IMR-90 (cell line): Measurements from ENCODE around the gene ARMS2. TPM values are rescaled to one million over a fixed set of nuclear protein-coding genes. Genes with fewer than 3 reads are reported as not detected.

ENCODE experiments used
- ATAC-seq: fragments of 200-7000 bp; cut with Tn5 transposase; 2 replicates; pipeline ENCODE4 v1.9.1; 2020; ENCODE audit warnings: low read depth, mild to moderate bottlenecking, moderate library complexity
- BruUV-seq: library from RNA; stranded (reverse); fragments of 400-500 nt; replicated peaks from 2 replicates; lab custom pipeline; 2021; lab: Mats Ljungman, UMichigan
- CTCF ChIA-PET: fragments of 300-600 bp; formaldehyde crosslinking; extraction: SDS; loops from one replicate; lab custom pipeline; 2021; ENCODE audit warnings: antibody characterized with exemption; lab: Yijun Ruan, JAX
- POLR2A ChIA-PET: fragments of 300-600 bp; sonication (Branson Sonifier 250); formaldehyde crosslinking; loops from one replicate; lab custom pipeline; 2022; ENCODE audit warnings: antibody characterized with exemption; ENCODE audit not compliant: unreplicated experiment; lab: Charles Lee
- DNase-seq: peaks from one replicate; pipeline ENCODE4 v3.0.0; 2013
- H2AFZ ChIP-seq: replicated peaks from 2 replicates; pipeline ENCODE3; 2013; ENCODE audit warnings: low read length, mild to moderate bottlenecking; ENCODE audit not compliant: poor library complexity
- H2AK5ac ChIP-seq: 2 replicates; pipeline ENCODE4 v1.6.1; 2013; ENCODE audit warnings: low read depth, low read length, inconsistent platforms
- H2AK9ac ChIP-seq: replicated peaks from 2 replicates; pipeline ENCODE3; 2013; ENCODE audit warnings: mild to moderate bottlenecking, low read depth, low read length, moderate library complexity; ENCODE audit not compliant: poor library complexity
- H2BK120ac ChIP-seq: 2 replicates; pipeline ENCODE4 v1.6.1; 2013; ENCODE audit warnings: low read depth, low read length, inconsistent platforms
- H2BK15ac ChIP-seq: 3 replicates; pipeline ENCODE4 v1.6.1; 2013; ENCODE audit warnings: low read depth, low read length, inconsistent platforms
- H2BK20ac ChIP-seq: 2 replicates; pipeline ENCODE4 v1.6.1; 2013; ENCODE audit warnings: low read depth, mild to moderate bottlenecking, inconsistent platforms, low read length, moderate library complexity
- H2BK5ac ChIP-seq: 2 replicates; pipeline ENCODE4 v1.6.1; 2013; ENCODE audit warnings: mild to moderate bottlenecking, low read depth, low read length, inconsistent platforms; ENCODE audit not compliant: poor library complexity, severe bottlenecking
- H3K14ac ChIP-seq: replicated peaks from 2 replicates; pipeline ENCODE4 v1.6.1; 2013; ENCODE audit warnings: low read depth, low read length, inconsistent platforms
- H3K18ac ChIP-seq: 2 replicates; pipeline ENCODE4 v1.6.1; 2013; ENCODE audit warnings: low read depth, low read length, control low read depth
- H3K23ac ChIP-seq: 2 replicates; pipeline ENCODE4 v1.6.1; 2013; ENCODE audit warnings: low read depth, low read length, inconsistent platforms
- H3K27ac ChIP-seq: 2 replicates; pipeline ENCODE4 v1.5.1; 2013; ENCODE audit warnings: mild to moderate bottlenecking, control low read depth, low read length; ENCODE audit not compliant: insufficient read depth
- H3K27me3 ChIP-seq: 2 replicates; pipeline ENCODE4 v1.6.1; 2013; ENCODE audit warnings: low read length; ENCODE audit not compliant: control insufficient read depth, insufficient read depth
- H3K36me3 ChIP-seq: 2 replicates; pipeline ENCODE4 v1.6.1; 2013; ENCODE audit warnings: low read length, mixed read lengths; ENCODE audit not compliant: control insufficient read depth, insufficient read depth
- H3K4ac ChIP-seq: 2 replicates; pipeline ENCODE4 v1.6.1; 2013; ENCODE audit warnings: low read depth, low read length, inconsistent platforms
- H3K4me1 ChIP-seq: 2 replicates; pipeline ENCODE4 v1.6.1; 2013; ENCODE audit warnings: low read length, mixed read lengths; ENCODE audit not compliant: control insufficient read depth, insufficient read depth
- H3K4me2 ChIP-seq: 2 replicates; pipeline ENCODE4 v1.6.1; 2013; ENCODE audit warnings: low read depth, mild to moderate bottlenecking, control low read depth, low read length, moderate library complexity
- H3K4me3 ChIP-seq: 2 replicates; pipeline ENCODE4 v1.5.1; 2013; ENCODE audit warnings: low read depth, mild to moderate bottlenecking, control low read depth, low read length, moderate library complexity; ENCODE audit not compliant: insufficient read depth
- H3K56ac ChIP-seq: 2 replicates; pipeline ENCODE4 v1.6.1; 2013; ENCODE audit warnings: low read length, inconsistent platforms; ENCODE audit not compliant: insufficient read depth; ENCODE audit errors: extremely low read depth
- H3K79me1 ChIP-seq, 2 experiments: 2 replicates each; pipeline ENCODE4 v1.6.1; 2013; ENCODE audit warnings: low read length in 2 of 2, inconsistent platforms in 1 of 2, low read depth in 1 of 2
- H3K9ac ChIP-seq: 2 replicates; pipeline ENCODE4 v1.6.1; 2013; ENCODE audit warnings: low read depth, low read length, control low read depth
- H3K9me1 ChIP-seq: 2 replicates; pipeline ENCODE4 v1.6.1; 2013; ENCODE audit warnings: low read length, inconsistent platforms; ENCODE audit not compliant: insufficient read depth
- H3K9me3 ChIP-seq: 2 replicates; pipeline ENCODE4 v1.6.1; 2013; ENCODE audit warnings: low read length; ENCODE audit not compliant: control insufficient read depth, insufficient read depth
- H4K20me1 ChIP-seq: 2 replicates; pipeline ENCODE4 v1.6.1; 2013; ENCODE audit warnings: low read length, inconsistent platforms; ENCODE audit not compliant: insufficient read depth
- H4K5ac ChIP-seq: 2 replicates; pipeline ENCODE4 v1.6.1; 2013; ENCODE audit warnings: mild to moderate bottlenecking, low read depth, low read length, control low read depth
- H4K8ac ChIP-seq, 2 experiments: 2 replicates each; pipeline ENCODE4 v1.6.1; 2013; ENCODE audit warnings: low read depth in 2 of 2, low read length in 2 of 2, control low read depth in 1 of 2, inconsistent platforms in 1 of 2
- H4K91ac ChIP-seq: 2 replicates; pipeline ENCODE4 v1.6.1; 2013; ENCODE audit warnings: low read depth, low read length, inconsistent platforms; ENCODE audit not compliant: insufficient read depth
- MAFK ChIP-seq: IDR thresholded peaks from 2 replicates; pipeline ENCODE4 v1.6.1; 2012; ENCODE audit warnings: low read depth, low read length, improper control_type of control experiment
- MAZ ChIP-seq: IDR thresholded peaks from 2 replicates; pipeline ENCODE4 v1.6.1; 2012; ENCODE audit warnings: low read depth, mild to moderate bottlenecking, low read length, improper control_type of control experiment, moderate library complexity, borderline replicate concordance
- RAD21 ChIP-seq: IDR thresholded peaks from 2 replicates; pipeline ENCODE4 v1.6.1; 2012; ENCODE audit warnings: low read length, improper control_type of control experiment
- RCOR1 ChIP-seq: IDR thresholded peaks from 2 replicates; pipeline ENCODE4 v1.6.1; 2012; ENCODE audit warnings: mild to moderate bottlenecking, low read length, improper control_type of control experiment; ENCODE audit not compliant: insufficient replicate concordance
- WGBS, 2 experiments: methylation state at CpG; one replicate each; pipeline versions ENCODE4 v1.1.5 to v1.1.7; 2013; ENCODE audit warnings: missing lambda C conversion rate in 2 of 2; ENCODE audit not compliant: insufficient read length in 1 of 2; ENCODE audit errors: extremely low coverage in 2 of 2; 5-methylcytosine and 5-hydroxymethylcytosine counted together
- dilution Hi-C: fragments of 300-500 bp; cut with HindIII; formaldehyde crosslinking; loops from one replicate; pipeline ENCODE4 v1.14.3; 2018; ENCODE audit warnings: low sequenced_read_pairs; ENCODE audit not compliant: unreplicated experiment
- in situ Hi-C: fragments of 300-500 bp; cut with MboI; formaldehyde crosslinking; loops from 3 replicates; pipeline ENCODE4 v1.14.3; 2019; ENCODE audit warnings: low sequenced_read_pairs, inconsistent platforms, mixed read lengths
- intact Hi-C: fragments of 100-400 bp; cut with micrococcal nuclease; formaldehyde crosslinking; loops from 2 replicates; pipeline ENCODE4 v1.10.0; 2022
- polyA plus RNA-seq, 3 experiments: library from polyadenylated mRNA; depleted of rRNA; stranded (reverse); fragments of >200 nt; gene quantifications; 2 replicates each; pipeline ENCODE4 v1.2.3, GENCODE V29; 2012; ENCODE audit warnings: low replicate concordance in 1 of 3
- total RNA-seq: library from RNA; depleted of rRNA; stranded (reverse); fragments of >200 nt; gene quantifications from 2 replicates; pipeline ENCODE4 v1.2.3, GENCODE V29; 2012

Gene ARMS2
- total and polyA plus RNA-seq, 2 of the 4 experiments (the other 2 are of a cell fraction): not detected

DNA sequence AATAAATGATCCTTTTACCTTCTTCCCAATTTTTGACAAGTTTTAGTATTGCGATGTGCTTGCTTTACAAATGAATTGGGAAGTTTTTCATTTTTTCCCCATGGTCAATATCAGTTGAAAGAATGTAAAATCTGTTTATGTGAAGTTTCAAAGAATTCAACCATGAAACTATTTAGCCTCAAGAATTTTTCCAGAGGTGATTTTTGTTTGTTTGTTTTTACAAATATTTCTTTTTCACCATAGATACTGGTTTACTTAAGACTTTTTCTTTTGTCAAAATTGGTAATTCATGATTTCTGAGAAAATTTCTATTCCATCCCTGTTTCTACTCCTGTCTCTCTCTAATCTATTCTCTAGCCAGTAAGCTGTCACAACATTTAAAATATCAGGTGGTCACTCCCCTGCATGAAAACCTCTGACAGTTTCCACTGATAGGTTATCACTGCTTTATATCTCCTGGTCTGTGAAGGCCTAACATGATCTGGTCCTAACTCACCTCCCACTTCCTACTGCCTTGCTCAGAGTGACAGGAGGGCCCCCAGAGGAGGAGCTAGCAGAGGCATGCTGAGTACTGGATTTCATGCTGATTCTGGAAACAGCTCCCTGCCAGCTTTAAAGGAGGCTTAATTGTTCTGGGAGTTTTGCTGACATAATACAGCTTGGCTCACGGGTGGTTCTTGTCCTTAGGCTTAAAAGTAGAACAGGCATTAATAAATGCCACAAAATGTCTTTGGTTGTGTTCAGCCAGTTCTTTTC is 7.6 kb upstream of the ARMS2 start:
- Histone ChIP-seq H3K56ac (no peak overlapping the region), H3K4me3 (no peak overlapping the region), H4K20me1 (no peaks in the 10 kb centered on the region), H3K9me3 (peaks cover 3% of the 10 kb centered on the region), H3K9me1 (no peaks in the 10 kb centered on the region), H3K79me1 (no peaks in the 10 kb centered on the region), H2AK5ac (no peak overlapping the region), H2BK20ac (no peak overlapping the region), H4K5ac (no peak overlapping the region), H2BK5ac (no peak overlapping the region), H4K8ac (no peak overlapping the region), H3K14ac (no peak overlapping the region), H3K27me3 (no peaks in the 10 kb centered on the region; the same call in none of the 2 replicates), H3K18ac (no peak overlapping the region), H3K4me2 (no peak overlapping the region), H3K27ac (no peak overlapping the region), H2BK15ac (no peak overlapping the region), H4K91ac (no peak overlapping the region), H3K23ac (no peak overlapping the region), H3K4me1 (peaks cover 2% of the 10 kb centered on the region), H2AFZ (no peak overlapping the region), H3K36me3 (no peaks in the 10 kb centered on the region), H3K9ac (no peak overlapping the region), H2BK120ac (no peak overlapping the region), H2AK9ac (no peak overlapping the region), H3K4ac (no peak overlapping the region)
- CTCF ChIA-PET: interaction anchor here (0.6 kb wide), 2 partner anchors 515 to 622 kb away, joined by 3 read pairs; no protein-coding TSS in a partner anchor
- BruUV-seq: no TSS peak
- POLR2A ChIA-PET: no interaction called here
- DNase-seq: no peak
- TF ChIP-seq MAZ (no peak), RAD21 (no peak), RCOR1 (no peak), MAFK (no peak)
- WGBS, 2 experiments: no CpG with 5 or more reads among the region's 2 CpGs
- in situ Hi-C loops (no loop called here), intact Hi-C loops (no loop called here), dilution Hi-C loops (no loop called here)
- no peak for ATAC-seq
